ENCODE measurements around the gene GRN. TPM values are rescaled to one million over a fixed set of nuclear protein-coding genes. Genes with fewer than 3 reads are reported as not detected.

GRN gene
- total RNA-seq, 6 donors from 2014 or later, result 439 to 1,887 (median 1,220) TPM

- peaks cover 9 to 35% (median 29%) of the 10 kb centered on the region in 4 donors for H3K36me3 ChIP-seq
- H3K9me3 ChIP-seq, result no peaks in the 10 kb centered on the region
- H3K4me1 ChIP-seq, result peaks cover 13 to 24% (median 16%) of the 10 kb centered on the region in 4 donors
- TF ChIP-seq EP300 (IDR thresholded peaks at IDR 0.05) (no peak), POLR2AphosphoS5 (IDR thresholded peaks at IDR 0.05) (no peak), POLR2A (IDR thresholded peaks at IDR 0.05) (no peak)
- TF ChIP-seq, protein P1, sequence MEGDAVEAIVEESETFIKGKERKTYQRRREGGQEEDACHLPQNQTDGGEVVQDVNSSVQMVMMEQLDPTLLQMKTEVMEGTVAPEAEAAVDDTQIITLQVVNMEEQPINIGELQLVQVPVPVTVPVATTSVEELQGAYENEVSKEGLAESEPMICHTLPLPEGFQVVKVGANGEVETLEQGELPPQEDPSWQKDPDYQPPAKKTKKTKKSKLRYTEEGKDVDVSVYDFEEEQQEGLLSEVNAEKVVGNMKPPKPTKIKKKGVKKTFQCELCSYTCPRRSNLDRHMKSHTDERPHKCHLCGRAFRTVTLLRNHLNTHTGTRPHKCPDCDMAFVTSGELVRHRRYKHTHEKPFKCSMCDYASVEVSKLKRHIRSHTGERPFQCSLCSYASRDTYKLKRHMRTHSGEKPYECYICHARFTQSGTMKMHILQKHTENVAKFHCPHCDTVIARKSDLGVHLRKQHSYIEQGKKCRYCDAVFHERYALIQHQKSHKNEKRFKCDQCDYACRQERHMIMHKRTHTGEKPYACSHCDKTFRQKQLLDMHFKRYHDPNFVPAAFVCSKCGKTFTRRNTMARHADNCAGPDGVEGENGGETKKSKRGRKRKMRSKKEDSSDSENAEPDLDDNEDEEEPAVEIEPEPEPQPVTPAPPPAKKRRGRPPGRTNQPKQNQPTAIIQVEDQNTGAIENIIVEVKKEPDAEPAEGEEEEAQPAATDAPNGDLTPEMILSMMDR (IDR thresholded peaks at IDR 0.05), result no peak
- peak in 1 of 2 donors; percentile 74 for DNase-seq
- H3K27me3 ChIP-seq, result peaks cover 0 to 29% (median 11%) of the 10 kb centered on the region in 4 donors
- no peak overlapping the region for H3K27ac ChIP-seq
- no peak for ATAC-seq (ENCODE audit: low FRiP score in 2 of 2)
- WGBS, 2 donors, result 74 to 79% methylated on average over 9 to 15 of the region's 15 CpGs
- no peak overlapping the region for H3K4me3 ChIP-seq
Measured at GRCh38 chr17:44318077-44318892, 26.8 kb upstream of the GRN start.

DNA sequence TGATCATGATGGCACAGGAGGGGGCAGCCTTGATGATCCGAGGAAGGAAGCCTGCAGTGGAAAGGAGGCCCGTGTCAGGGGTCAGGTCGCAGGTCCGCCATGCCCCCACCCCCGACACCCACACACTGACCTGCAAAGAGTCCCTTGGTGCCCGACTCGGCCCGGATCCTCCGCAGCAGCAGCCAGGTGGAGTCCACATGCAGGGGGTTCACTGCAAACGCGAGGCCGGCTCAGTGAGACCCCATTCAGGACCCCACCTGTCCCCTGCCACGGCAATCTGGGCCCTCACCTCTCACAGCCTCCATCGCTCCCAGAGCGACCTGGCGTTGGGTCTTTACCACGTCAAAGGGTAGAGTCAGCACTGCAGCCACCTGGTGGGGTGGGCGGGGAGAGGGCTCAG is 25.0 kb upstream of the GRN start:
- no peaks in the 10 kb centered on the region for H3K9me3 ChIP-seq
- peaks cover 0 to 21% (median 7%) of the 10 kb centered on the region in 4 donors for H3K27me3 ChIP-seq
- H3K4me1 ChIP-seq, result peaks cover 17 to 30% (median 21%) of the 10 kb centered on the region in 4 donors
- DNase-seq, result no peak
- 92 to 97% methylated on average over 6 to 18 of the region's 18 CpGs for WGBS, 2 donors
- TF ChIP-seq POLR2A (IDR thresholded peaks at IDR 0.05), result no peak
- H3K4me3 ChIP-seq, result no peak overlapping the region
- peaks cover 9 to 35% (median 29%) of the 10 kb centered on the region in 4 donors for H3K36me3 ChIP-seq
- H3K27ac ChIP-seq, result no peak overlapping the region
- no peak for ATAC-seq (ENCODE audit: low FRiP score in 2 of 2)

GRCh38 chr17:44321246-44322120 is 23.6 kb upstream of the GRN start:
- WGBS, 2 donors, result 93 to 96% methylated on average over 14 to 19 of the region's 21 CpGs
- H3K27me3 ChIP-seq, result peaks cover 0 to 8% (median under 1%) of the 10 kb centered on the region in 4 donors
- peaks cover 19 to 34% (median 24%) of the 10 kb centered on the region in 4 donors for H3K4me1 ChIP-seq
- no peak overlapping the region for H3K4me3 ChIP-seq
- TF ChIP-seq POLR2A (IDR thresholded peaks at IDR 0.05) (no peak), EP300 (IDR thresholded peaks at IDR 0.05) (no peak), POLR2AphosphoS5 (IDR thresholded peaks at IDR 0.05) (no peak)
- TF ChIP-seq, protein P1 (IDR thresholded peaks at IDR 0.05), result no peak
- ATAC-seq (ENCODE audit: low FRiP score in 2 of 2) (no peak), DNase-seq (peak in 1 of 2 donors; percentile 60)
- H3K9me3 ChIP-seq, result no peaks in the 10 kb centered on the region
- H3K36me3 ChIP-seq, result peaks cover 9 to 35% (median 29%) of the 10 kb centered on the region in 4 donors
- no peak overlapping the region for H3K27ac ChIP-seq

GRCh38 chr17:44322236-44322895 is 22.7 kb upstream of the GRN start:
- no peaks in the 10 kb centered on the region for H3K9me3 ChIP-seq
- ATAC-seq (ENCODE audit: low FRiP score in 2 of 2), result no peak
- H3K4me1 ChIP-seq, result peaks cover 23 to 39% (median 26%) of the 10 kb centered on the region in 4 donors
- no peak overlapping the region for H3K27ac ChIP-seq
- H3K27me3 ChIP-seq, result no peaks in the 10 kb centered on the region
- WGBS, 2 donors, result 95 to 96% methylated on average over 10 to 11 of the region's 11 CpGs
- TF ChIP-seq POLR2AphosphoS5 (IDR thresholded peaks at IDR 0.05), result no peak
- TF ChIP-seq EP300 (IDR thresholded peaks at IDR 0.05), result no peak
- TF ChIP-seq POLR2A (IDR thresholded peaks at IDR 0.05), result no peak
- no peak for DNase-seq
- H3K36me3 ChIP-seq, result peaks cover 9 to 35% (median 29%) of the 10 kb centered on the region in 4 donors
- H3K4me3 ChIP-seq, result no peak overlapping the region

DNA sequence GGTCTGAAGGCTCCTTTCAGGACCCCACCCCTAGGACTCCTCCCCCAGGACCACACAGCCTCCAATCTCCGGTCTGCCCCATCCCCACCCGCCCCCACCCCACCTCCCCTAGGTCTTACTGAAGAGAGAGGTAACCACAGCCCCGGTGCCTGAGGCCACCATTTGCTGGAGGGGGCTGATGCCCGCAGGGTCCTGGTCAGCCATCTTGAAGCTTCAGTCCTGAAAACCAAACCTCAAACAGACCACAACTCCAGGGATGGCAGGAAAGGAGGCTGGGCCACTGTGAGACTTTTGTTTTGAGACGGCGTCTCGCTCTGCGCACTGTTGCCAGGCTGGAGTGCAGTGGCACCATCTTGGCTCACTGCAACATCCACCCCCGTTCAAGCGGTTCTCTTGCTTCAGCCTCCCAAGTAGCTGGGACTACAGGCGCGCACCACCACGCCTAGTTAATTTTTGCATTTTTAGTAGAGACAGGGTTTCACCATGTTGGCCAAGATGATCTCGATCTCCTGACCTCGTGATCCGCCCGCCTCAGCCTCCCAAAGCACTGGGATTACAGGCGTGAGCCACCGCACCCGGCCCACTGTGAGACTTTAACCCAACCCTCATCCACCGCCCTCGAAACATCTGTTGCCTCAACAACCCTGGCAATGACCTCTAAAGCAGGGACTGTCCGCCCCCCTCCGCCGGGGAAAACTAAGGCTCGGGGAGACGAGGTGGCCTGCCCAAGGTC is 21.6 kb upstream of the GRN start:
- Histone ChIP-seq H3K27me3 (no peaks in the 10 kb centered on the region), H3K4me3 (peak overlapping the region; percentile 78 to 100 (median 96)), H3K9me3 (no peaks in the 10 kb centered on the region), H3K4me1 (peaks cover 23 to 40% (median 27%) of the 10 kb centered on the region in 4 donors), H3K27ac (peak overlapping the region in 1 of 4 donors; percentile 96), H3K36me3 (peaks cover 9 to 35% (median 29%) of the 10 kb centered on the region in 4 donors)
- ATAC-seq (ENCODE audit: low FRiP score in 2 of 2), result no peak
- DNase-seq, result no peak
- 69 to 78% methylated on average over 21 to 27 of the region's 27 CpGs for whole genome bisulfite sequencing, 2 donors
- TF ChIP-seq POLR2AphosphoS5 (IDR thresholded peaks at IDR 0.05) (no peak), EP300 (IDR thresholded peaks at IDR 0.05) (no peak), POLR2A (IDR thresholded peaks at IDR 0.05) (no peak)
- TF ChIP-seq, protein P1 (IDR thresholded peaks at IDR 0.05), result no peak
